Measurements from ENCODE around the gene PLXNA4.

Gene PLXNA4

GRCh38 chr7:132425942-132426341, 150.3 kb downstream of the PLXNA4 start:
- in situ Hi-C loops (cut with HindIII; ENCODE audit: low pct_ligation_motif_present, low sequenced_read_pairs), result no loop called here
- Histone ChIP-seq H3K4me3 (ENCODE audit: low read depth, low read length) (no peak overlapping the region), H3K36me3 (replicated peaks) (no peaks in the 10 kb centered on the region), H3K27me3 (replicated peaks) (no peaks in the 10 kb centered on the region), H3K27ac (no peak overlapping the region)
- TF ChIP-seq CTCF (IDR thresholded peaks at IDR 0.05; ENCODE audit: low read depth, low read length, missing control alignments), result no peak
- DNase-seq, result no peak

GRCh38 chr7:132424821-132425724, 151.2 kb downstream of the PLXNA4 start:
- no peaks in the 10 kb centered on the region for H3K36me3 ChIP-seq (replicated peaks)
- DNase-seq, result no peak
- TF ChIP-seq CTCF (IDR thresholded peaks at IDR 0.05; ENCODE audit: low read depth, low read length, missing control alignments), result no peak
- no peak overlapping the region for H3K4me3 ChIP-seq (ENCODE audit: low read depth, low read length)
- in situ Hi-C loops (cut with HindIII; ENCODE audit: low pct_ligation_motif_present, low sequenced_read_pairs), result no loop called here
- no peak overlapping the region for H3K27ac ChIP-seq
- H3K27me3 ChIP-seq (replicated peaks), result no peaks in the 10 kb centered on the region

GRCh38 chr7:132424277-132424676, 152.0 kb downstream of the PLXNA4 start:
- in situ Hi-C loops (cut with HindIII; ENCODE audit: low pct_ligation_motif_present, low sequenced_read_pairs), result no loop called here
- H3K27ac ChIP-seq, result no peak overlapping the region
- no peaks in the 10 kb centered on the region for H3K27me3 ChIP-seq (replicated peaks)
- H3K36me3 ChIP-seq (replicated peaks), result no peaks in the 10 kb centered on the region
- no peak for DNase-seq
- no peak overlapping the region for H3K4me3 ChIP-seq (ENCODE audit: low read depth, low read length)
- no peak for TF ChIP-seq CTCF (IDR thresholded peaks at IDR 0.05; ENCODE audit: low read depth, low read length, missing control alignments)

GRCh38 chr7:132423594-132424200, 152.6 kb downstream of the PLXNA4 start:
- Histone ChIP-seq H3K36me3 (replicated peaks) (no peaks in the 10 kb centered on the region), H3K27ac (no peak overlapping the region), H3K27me3 (replicated peaks) (no peaks in the 10 kb centered on the region), H3K4me3 (ENCODE audit: low read depth, low read length) (no peak overlapping the region)
- no peak for TF ChIP-seq CTCF (IDR thresholded peaks at IDR 0.05; ENCODE audit: low read depth, low read length, missing control alignments)
- DNase-seq, result no peak
- in situ Hi-C loops (cut with HindIII; ENCODE audit: low pct_ligation_motif_present, low sequenced_read_pairs), result no loop called here

GRCh38 chr7:132422502-132423111, 153.7 kb downstream of the PLXNA4 start:
- DNase-seq, result no peak
- Histone ChIP-seq H3K4me3 (ENCODE audit: low read depth, low read length) (no peak overlapping the region), H3K36me3 (replicated peaks) (no peaks in the 10 kb centered on the region), H3K27me3 (replicated peaks) (no peaks in the 10 kb centered on the region), H3K27ac (no peak overlapping the region)
- in situ Hi-C loops (cut with HindIII; ENCODE audit: low pct_ligation_motif_present, low sequenced_read_pairs), result no loop called here
- TF ChIP-seq CTCF (IDR thresholded peaks at IDR 0.05; ENCODE audit: low read depth, low read length, missing control alignments), result no peak

All from brain microvascular endothelial cell (primary cell).